Mammary epithelial cell (primary cell): Measurements from ENCODE around the gene CAST.

Experiments used
- EZH2 ChIP-seq: IDR thresholded peaks from 2 replicates; pipeline ENCODE4 v1.6.1; 2012; ENCODE audit warnings: low read length, inconsistent platforms, borderline replicate concordance
- TF ChIP-seq, protein P1 (sequence below), 2 donors: IDR thresholded peaks in 1 of 2; conservative IDR thresholded peaks in 1 of 2; 2 replicates each; pipeline ENCODE4 v1.5.1; 2011 to 2012; ENCODE audit warnings: inconsistent platforms in 2 of 2, low read length in 2 of 2, mild to moderate bottlenecking in 2 of 2, control low read depth in 1 of 2, low read depth in 1 of 2; ENCODE audit not compliant: insufficient read depth in 1 of 2; ENCODE audit errors: extremely low read depth in 1 of 2

DNA sequence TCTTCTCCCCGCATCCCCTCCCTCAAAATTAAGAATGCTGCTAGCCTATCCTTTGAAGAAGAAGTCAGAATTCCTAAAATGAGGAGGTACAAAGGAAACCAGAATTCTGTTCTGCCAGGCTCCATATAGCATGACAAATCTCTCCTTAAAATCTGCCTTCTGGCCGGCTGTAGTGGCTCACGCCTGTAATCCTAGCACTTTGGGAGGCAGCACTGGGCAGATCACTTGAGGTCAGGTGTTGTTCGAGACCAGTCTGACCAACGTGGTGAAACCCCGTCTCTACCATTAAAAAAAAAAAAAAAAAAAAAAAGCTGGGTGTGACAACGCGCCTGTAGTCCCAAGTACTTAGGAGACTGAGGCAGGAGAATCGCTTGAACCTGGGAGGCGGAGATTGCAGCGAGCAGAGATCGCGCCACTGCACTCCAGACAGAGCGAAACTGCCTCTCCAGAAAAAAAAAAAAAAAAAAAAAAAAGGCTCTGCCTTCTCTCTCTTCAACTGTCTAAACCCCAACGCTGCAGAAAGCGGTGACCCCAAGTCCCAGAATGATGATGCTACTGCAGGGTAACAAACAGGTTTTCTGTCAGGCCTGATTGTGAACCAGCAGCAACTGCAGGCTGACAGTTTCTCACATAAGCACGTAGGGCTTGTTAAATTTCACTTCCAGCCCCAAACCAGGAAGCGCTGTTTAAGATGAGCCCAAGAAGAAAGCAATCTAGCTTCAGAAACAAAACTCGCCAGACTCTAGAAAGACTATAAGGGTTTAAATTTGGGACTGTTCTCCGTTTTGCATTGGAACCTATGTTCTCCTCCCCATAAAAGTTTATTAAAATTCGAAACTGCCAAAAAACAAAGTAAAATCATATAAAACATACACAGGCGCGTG, 963 bp upstream of the CAST start:
- TF ChIP-seq, protein P1, sequence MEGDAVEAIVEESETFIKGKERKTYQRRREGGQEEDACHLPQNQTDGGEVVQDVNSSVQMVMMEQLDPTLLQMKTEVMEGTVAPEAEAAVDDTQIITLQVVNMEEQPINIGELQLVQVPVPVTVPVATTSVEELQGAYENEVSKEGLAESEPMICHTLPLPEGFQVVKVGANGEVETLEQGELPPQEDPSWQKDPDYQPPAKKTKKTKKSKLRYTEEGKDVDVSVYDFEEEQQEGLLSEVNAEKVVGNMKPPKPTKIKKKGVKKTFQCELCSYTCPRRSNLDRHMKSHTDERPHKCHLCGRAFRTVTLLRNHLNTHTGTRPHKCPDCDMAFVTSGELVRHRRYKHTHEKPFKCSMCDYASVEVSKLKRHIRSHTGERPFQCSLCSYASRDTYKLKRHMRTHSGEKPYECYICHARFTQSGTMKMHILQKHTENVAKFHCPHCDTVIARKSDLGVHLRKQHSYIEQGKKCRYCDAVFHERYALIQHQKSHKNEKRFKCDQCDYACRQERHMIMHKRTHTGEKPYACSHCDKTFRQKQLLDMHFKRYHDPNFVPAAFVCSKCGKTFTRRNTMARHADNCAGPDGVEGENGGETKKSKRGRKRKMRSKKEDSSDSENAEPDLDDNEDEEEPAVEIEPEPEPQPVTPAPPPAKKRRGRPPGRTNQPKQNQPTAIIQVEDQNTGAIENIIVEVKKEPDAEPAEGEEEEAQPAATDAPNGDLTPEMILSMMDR (conservative IDR thresholded peaks at IDR 0.05 in 1 of 2, IDR thresholded peaks at IDR 0.05 in 1 of 2; ENCODE audit: extremely low read depth in 1 of 2, insufficient read depth in 1 of 2, low read depth in 1 of 2, low read length in 2 of 2) = no peak
- TF ChIP-seq EZH2 = no peak
